Renal pelvis (tissue), 4 donors: Measurements from ENCODE around the gene SNW1. TPM values are rescaled to one million over a fixed set of nuclear protein-coding genes. Genes with fewer than 3 reads are reported as not detected.

Experiments
- DNase-seq: peaks from one replicate; pipeline ENCODE4 v3.0.0-alpha.2; 2013
- polyA plus RNA-seq, 3 donors: library from polyadenylated mRNA; unstranded; fragments of 120-200 nt; gene quantifications; one replicate each; pipeline ENCODE4 v1.2.1, GENCODE V29; 2013; ENCODE audit not compliant: insufficient read length in 3 of 3

The SNW1 gene
- polyA plus RNA-seq, 3 donors, result 78.6 to 89.1 (median 81.6) TPM

DNA sequence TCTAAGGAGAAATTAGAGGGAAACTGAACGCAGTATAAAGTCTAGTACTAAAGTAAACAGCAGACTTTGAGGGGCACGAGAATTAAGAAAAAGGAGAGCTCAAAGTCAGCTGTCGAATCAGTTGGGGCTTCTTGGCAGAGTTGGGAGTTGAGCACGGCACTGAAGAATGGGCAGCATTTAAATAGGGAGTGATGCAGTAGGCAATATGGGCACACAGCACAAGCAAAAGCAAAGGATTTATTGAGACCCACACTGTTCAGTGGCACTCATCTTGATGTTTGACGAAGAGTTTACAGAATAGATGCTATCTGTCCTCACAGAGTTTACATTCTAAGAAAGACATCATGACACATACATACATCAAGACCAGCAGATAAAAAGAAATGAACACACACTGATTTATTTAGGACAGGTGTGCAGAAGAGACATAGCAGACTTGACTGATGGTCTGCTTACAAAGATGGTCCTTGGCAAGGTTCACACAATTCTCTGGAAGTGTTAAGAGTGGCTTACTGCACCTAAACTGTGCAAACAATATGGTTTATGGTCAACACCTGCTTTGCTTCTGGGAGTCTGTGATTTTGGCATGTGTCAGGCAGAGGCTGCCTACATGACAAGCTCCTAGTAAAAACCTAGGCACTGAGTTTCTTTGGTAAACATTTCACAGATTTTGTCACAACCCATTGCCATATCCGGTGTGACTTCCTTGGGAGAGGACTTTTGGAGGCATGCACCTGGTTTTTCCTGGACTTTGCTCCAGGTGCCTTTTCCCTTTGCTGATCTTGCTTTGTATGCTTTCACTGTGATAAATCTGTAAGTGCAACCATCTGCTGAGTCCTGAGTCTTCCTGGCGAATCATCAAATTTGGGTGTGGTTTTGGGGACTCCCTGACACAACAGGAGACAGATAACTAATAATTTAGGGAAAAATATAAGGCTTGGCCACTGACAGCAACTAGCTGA, 79.5 kb downstream of the SNW1 start:
- no peak for DNase-seq

DNA sequence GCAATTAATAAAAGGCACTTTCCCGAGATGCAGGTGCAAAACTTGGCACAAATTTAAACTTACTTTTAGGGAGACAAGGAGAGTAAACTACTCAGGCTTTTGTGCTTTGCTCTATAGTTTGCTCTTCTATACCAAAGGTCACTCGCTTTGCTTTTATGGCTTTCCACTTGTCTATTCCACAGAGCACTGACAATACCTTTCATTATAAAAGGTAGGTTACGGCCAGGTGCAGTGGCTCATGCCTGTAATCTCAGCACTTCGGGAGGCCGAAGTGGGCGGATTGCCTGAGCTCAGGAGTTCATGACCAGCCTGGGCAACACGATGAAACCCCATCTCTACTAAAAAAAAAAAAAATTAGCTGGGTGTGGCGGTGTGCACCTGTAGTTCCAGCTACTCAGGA, 86.0 kb downstream of the SNW1 start:
- DNase-seq, result no peak

DNA sequence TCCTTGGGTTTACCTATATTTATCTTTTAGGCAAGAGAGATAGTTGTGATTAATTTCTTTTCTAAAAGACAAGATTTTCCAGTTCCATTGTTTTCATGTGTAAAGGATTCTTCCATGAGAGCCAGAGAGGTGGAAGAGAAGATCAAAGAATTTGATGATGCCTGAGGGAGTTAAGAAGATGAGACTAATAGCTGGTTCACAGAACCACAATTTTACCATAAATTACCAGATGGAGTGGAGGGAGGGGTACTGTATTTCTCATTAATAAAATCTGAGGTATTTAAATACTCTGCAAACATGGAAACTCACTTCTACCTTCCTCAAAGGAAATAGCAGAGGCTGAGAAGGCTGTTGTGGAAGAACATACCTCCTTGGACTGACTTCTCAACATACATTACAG, 87.8 kb downstream of the SNW1 start:
- no peak for DNase-seq

Other genes starting within 250 kb of the SNW1 start
- gene SPTLC2, start 144.5 kb downstream of the SNW1 start, polyA plus RNA-seq, result 10 to 100 TPM; 64.8 to 77.3 (median 67.5) TPM
- 10 to 100 TPM; 16.4 to 19.4 (median 16.9) TPM for gene ALKBH1, start 53.1 kb downstream of the SNW1 start, polyA plus RNA-seq
- gene SLIRP, start 53.1 kb downstream of the SNW1 start, polyA plus RNA-seq, result 100 to 1,000 TPM; 102 to 108 (median 102) TPM
- gene ADCK1, start 39.0 kb upstream of the SNW1 start, polyA plus RNA-seq, result 10 to 100 TPM in 2 of 3 donors, 1 to 10 TPM in 1; 10.0 to 14.4 (median 11.5) TPM